HG03139 (cell line): Measurements from ENCODE around the gene C4orf54.

Experiments used
- ATAC-seq: cut with Tn5 transposase; IDR thresholded peaks from one replicate; pipeline ENCODE4 v1.9.1; 2021; ENCODE audit not compliant: unreplicated experiment

Gene C4orf54

DNA sequence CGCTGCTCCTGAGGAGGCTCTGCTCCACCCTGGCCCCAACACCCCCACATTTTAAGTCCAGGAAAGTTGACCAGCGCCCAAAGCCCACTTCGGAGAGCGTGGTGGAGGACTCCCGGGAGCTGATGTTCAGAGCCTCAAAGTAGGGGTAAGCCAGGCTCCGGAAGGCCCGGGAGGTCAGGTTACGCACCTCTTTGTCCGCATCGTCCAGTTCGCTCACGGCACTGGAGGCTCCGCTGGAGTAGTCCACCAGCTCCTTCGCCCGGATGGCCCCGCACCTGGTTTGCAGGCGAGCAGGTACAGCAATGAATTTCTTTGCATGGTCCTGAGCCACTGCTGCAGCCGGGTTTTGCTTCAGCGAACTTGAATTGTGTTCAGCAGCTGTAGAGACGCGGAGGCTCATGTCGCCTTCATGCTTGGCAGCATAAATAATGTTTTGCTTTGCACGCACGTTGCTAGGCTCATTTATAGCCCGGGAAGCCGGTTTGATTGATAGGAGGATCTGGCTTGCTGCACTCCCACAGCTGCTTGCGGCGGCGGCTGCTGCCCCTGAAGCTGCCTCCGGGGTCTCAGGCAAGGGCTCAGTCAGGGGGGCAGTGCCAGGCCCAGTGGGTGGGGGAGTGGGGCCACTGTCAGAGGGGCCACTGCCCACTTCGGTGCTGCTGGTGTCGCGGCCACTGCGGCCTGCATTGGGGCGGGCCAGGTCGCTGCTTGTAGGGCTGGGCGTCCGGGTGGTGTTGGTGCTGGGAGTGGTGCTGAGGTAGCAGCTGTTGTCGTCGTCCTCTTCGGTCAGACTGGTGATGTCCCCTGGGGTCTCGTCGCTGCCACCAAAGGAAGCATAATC is 4.8 kb downstream of the C4orf54 start:
- ATAC-seq: no peak

DNA sequence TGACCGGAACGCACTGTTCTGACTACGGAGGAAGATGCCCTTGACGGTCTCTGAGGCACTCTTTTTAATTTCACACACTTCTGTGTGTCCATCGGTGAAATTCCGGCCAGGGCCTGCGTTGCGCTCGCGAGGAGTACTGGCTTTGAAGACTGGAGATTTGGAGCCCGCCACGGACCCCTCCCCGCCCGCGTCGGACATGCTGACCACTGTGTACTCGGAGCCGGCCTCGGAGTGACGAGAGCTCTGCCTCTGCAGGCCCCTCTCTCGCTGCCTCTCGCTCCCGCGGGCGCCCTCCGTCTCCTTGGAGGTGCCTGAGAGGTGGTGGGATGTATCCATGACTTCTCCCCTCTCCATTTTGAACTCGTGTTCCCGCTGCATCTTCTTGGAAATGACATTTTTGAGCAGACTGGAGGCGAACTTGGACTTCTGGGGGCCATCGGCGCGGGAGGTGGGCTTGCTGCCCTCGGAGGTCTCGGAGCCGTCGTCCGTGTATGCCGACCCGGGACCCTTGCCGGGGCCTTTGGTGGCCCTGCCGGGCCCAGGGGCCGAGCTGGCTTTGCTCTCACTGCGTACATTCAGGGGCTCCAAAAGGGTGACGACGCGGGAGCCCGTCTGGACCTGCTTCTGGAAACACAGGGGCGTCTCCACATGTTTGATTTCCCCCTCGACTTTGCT is 5.7 kb downstream of the C4orf54 start:
- no peak for ATAC-seq

DNA sequence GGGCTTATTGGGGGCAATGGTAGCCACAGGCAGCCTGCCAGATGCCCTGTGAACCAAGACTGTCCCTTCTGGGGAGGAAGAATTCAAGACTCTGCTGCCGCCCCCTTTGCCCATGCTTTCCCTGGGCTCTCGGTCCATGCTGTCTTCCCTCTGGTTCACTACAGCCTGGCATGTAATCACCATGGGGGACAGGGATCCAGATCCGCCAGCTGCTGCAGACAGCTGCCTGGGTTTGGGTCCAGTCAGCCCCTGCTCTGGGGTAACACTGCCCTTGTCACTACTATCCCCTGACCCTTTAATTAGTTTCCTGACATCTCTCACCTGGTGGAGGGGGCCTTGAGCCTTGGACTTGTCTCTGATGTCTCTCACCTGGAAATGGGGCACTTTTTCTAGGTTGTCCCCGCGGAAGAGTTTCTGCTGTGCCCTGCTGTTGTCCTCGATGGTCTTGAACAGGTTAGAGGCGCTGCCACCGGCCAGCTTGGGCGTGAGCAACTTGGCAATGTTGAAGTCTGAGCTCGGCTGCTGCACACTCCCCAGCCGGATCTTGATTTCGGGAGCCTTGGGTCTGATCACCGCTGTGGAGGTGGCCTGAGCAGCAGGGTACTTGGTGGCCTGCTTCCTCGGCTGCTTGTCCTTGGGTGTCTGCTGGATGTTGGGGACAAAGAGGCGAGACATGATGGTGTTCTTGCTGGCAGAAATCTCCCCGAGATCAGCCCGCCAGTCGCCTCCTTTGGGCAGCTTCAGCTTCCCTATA is 6.4 kb downstream of the C4orf54 start:
- ATAC-seq: no peak

DNA sequence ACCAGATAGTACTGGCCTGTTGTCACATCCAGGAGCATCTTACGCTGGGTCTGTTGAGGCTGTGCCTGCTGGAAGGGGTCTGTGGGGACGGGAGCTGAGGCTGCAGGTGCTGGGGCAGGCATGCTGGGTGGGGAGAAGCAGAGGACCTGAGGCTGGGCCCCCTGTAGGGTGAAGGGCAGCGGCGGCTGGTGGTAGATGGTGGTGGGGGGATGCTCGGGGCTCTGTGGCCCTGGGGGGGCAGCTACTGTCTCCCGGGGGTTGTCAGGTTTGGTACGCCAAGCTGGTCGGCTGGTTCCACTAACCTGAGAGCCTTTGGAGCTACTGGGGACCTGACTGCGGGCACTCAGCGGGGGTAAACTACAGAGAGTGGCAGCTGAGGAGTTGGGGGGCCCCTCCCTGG is 7.8 kb downstream of the C4orf54 start:
- ATAC-seq: no peak

DNA sequence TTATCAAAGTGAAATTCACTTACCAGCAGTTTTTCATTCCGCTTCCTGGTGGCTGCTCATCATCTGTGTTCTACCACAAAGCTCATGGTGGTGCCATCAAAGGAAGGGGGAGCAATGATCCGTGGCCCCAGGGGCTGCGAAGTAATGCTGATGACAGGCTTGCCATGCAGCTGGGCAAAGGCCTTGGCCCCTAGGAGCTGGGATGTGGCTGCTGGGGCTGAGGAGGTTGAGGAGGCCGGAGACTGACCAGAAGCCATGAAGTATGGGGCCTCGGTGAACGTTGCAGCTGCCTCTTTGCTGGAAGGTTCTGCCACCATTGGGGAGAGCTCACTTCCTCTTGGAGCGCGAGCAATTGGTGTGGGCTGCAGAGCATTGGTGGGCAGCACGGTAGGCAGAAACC is 8.4 kb downstream of the C4orf54 start:
- ATAC-seq: no peak

DNA sequence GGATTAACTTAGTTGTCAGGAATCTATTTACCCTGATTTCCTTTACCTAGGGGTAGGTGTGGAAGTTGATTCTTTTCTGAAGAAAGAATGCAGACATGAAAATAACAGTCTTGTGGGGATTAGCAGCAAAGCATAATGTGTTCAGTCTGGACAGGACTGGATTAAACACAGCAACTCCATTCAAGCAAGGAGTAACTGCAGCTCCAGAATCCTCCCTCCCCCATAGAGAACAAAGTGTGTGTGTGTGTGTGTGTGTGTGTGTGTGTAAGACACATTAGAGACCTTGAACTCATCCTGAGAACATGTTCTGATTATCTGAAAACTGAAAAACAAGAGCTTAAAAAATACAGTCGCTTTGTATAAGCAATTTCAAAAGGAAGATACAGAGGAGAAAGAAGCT is 9.3 kb downstream of the C4orf54 start:
- ATAC-seq: no peak

DNA sequence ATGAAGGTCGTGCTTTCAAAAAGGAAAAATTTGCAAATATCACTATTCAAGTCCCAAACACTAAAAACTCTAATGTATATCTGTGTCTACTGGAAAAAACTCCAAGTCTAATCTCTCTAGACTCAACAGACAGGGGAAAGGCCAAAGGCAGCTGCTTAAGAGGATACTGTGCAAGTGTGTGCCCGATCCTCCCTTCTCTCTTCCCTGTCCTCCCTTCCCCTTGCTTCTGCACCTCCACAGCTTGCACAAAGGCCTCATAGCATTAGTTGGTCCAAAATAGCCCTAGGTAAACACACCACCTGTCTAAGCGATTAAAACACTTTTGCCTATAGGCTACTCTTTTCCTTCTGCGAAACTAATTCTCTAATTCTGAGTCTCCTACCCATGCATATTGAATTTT is 10.6 kb downstream of the C4orf54 start:
- ATAC-seq: no peak

DNA sequence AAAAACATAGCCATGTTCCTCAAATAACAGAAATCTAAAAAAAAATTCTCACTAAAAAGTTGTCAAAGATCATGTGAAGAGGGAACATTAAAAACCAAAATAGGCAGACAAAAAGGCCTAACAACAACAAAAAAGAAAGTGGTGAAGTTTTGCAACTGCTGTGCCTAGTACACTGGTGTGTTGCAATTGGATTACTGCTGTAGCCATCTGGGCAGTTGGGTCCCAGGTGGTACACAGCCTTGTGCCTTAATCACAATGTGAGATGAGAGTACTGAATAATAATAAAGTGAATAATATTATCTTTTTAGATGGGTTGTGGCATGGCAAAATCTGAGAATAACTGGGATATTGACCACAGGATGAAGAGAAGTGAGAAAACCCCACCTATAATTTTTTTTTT is 12.0 kb downstream of the C4orf54 start:
- no peak for ATAC-seq

DNA sequence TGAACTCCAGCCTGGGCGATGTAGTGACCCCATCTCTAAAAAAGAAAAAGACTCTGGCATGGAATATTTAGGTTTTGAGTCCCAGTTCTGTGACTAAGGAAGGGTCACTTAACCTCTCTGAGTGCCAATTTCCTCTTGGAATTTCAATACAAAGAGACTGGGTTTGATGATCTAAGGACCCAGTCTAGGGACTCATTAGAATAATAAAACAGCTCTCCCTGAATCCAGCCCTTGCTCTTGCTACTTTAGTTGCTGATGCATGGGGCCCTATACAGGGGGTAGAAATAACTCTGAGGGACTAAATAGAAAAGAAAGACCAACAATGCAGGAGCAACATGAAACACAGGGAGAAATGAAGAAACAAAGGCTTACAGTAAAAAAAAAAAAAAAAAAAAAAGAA is 12.6 kb downstream of the C4orf54 start:
- ATAC-seq: no peak

DNA sequence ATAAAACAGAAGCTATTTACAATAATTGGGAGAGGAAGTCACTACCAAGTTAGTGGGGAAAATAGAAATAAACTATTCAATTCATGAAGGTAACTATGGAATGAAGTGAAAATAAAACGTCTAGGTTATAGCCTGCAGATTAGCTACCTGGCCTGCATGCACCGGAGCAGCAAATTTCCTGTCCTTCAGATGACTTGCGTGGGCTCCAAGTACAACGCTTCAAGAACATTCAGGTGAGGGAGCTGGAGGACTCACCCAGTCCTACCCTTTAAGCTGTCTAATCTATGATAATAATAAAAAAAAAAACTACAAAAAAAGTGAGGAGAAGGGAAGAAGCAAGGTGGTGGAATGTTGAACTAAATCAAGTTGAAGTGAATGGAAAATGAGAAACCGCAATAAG is 13.2 kb downstream of the C4orf54 start:
- ATAC-seq: no peak

DNA sequence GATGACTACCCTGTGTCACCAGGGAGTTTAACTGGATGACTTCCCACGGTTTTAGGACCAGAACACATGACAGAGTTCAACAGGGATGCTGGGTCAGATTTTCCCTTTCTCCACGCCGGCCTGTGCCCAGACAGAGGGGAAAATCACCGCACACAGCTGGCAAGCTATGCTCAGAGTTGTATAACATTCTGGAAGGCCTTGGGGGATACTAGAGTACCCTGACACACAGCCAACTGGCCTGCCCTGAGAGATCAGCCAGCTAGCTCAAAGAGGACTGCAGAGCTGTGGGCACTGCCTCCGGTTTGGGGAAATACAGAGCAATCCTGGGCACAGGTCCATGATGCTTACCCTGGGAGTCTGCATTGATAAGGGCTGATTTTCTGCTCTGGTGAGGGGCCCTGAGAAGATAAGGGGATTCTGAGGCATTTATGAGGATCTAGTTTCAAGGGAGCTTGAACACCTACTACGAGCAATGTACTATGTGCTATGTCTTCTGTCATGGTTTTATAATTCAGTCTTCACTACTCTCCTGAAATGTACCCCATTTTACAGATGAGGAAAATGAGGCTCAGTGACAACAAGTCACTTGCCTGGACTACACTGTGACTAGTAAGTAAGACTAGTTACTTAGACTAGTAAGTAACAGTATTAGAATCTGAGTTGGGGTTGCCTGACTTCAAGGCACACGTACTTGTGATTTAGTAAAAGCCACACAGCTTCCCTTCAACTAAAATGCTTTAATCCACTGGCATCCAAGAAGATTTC is 14.7 kb downstream of the C4orf54 start:
- ATAC-seq: no peak

DNA sequence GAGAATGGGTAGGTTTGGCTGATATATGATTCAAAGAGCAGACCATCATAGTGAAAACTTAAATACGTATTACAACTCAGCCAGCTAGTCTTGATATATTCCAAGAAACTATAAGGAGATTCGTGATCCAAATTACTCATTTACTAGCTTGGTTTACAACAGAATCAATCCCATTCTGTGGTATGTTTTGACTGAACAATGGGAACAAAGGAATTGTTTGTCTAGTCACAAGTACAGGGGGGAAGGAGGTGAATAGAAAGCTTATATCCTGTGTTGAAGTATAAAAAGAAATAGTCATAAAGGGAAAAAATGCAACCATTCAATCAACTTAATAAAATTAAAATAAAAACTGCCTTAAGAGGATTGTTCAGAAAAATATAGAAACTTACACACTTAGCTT is 17.0 kb downstream of the C4orf54 start:
- ATAC-seq: no peak

DNA sequence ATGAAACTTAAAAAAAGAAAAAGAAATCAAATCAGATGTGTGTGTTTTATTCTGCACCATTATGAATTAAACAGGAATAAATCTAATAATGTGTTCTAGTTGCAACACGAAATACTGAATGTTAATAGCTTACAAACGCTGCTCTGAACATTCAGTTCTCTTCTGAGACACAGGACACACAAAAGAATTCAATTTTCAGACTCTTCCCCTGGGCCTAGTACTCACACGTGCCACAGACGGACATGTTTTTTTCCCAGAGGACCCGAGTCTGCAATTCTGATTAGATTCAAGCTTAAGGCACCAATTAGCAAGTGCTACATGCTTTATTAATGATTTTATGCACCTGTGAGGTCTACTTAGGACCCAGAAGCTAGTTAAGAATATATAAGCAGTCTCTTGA is 20.5 kb downstream of the C4orf54 start:
- no peak for ATAC-seq

DNA sequence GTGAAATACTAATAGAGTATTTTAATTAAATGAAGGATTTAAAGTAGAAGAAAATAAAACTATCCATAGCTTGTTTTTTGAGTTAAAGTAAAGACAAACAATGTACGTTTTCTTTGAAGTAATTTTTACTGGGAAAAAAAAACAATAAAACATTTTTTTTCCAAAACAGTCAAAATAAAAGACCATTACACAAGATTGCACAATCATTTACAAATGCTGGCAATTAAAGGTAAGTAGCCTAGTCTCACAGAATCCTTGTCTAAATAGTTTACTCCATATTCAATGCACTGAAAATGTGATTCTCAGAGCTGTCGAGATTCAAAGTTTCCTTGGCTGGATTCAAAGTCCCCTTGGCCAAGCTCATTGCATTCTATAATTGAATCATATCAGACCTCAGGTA is 21.2 kb downstream of the C4orf54 start:
- no peak for ATAC-seq

DNA sequence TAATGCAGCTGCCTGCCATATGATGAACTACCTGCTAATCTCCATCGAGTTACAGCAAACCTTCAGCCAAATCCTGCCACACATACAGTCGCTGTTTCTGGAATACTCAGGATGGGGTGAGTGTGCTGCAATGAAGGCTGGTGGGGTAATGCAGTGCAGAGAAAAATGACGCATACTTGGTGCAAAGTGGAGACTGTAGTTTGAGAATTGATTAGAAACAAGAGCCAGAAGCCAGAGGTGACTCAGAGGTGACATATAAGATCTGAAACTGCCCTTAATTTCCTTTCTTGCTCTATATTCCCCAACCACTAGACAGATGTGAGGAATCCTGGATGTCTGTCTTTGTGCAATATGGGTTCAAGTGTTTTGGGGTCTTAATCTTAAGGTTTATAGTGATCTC is 22.0 kb downstream of the C4orf54 start:
- no peak for ATAC-seq

DNA sequence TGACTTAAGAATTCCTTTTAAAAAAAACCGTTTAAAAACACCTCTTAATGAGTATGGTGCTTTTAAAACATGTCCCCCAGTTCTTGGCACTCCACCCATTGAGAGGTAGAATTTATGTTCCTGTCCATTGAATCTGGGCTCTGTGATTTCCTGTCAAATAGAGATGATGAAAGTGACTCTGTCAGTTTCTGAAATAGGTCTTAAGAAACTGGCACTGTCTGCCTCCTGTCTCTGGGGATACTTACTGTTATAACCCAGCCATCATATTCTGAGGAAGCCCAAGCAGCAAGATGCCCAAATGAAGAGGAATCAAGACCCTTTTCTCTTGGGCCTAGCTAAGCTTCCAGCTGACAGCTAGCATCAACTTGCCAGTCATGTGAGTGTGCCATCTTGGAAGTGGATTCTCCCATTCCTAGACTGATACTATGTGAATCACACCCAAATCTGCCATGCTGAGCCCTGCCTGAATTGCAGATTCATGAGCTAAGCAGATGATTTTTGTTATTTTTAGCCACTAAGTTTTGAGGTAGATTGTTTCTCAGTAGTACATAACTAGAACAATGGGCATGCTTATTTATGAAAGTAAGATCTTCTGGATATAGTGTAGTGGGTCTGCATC is 22.8 kb downstream of the C4orf54 start:
- ATAC-seq: no peak

DNA sequence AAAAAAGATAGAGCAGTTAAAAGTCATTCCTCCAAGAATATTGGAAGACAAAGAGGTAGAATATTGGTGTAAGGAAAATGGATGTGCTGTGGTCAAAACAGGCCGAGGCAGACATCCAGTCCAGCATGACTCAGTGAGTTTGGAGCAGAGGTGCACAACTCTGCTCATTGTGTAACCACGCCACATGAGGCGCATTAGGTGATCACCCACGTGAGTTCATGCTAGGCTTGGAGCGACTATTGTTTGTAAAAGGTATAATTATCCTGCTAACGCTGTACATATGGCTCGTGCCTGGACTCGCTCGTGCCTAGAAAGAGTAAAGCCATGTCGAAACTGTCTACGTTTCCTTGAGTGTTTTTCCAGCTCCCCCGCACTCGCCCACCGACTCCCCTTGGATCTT is 23.9 kb downstream of the C4orf54 start:
- ATAC-seq: no peak

DNA sequence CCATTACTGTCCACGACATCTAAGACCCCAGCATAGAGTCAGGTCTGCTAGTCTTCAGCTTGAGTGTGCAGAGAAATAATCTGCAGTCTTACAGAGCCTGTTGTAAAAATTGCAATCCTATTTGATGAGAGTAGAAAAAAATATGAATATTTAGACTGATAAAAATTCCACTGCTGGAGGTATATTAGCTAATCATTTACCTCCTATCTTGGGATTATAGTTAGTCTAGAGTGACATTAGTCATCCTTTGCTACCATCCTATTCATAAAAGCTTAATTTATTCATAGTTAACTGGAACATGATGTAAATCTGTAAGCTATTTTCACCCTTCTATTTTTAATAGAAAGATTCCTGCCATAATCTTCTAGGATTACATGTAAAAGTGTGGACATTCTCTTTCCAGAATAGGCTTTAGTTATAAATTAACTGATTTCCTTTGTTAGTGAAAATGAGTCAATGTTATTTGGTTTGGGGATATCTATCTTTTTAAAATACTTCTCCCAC is 26.7 kb downstream of the C4orf54 start:
- no peak for ATAC-seq

DNA sequence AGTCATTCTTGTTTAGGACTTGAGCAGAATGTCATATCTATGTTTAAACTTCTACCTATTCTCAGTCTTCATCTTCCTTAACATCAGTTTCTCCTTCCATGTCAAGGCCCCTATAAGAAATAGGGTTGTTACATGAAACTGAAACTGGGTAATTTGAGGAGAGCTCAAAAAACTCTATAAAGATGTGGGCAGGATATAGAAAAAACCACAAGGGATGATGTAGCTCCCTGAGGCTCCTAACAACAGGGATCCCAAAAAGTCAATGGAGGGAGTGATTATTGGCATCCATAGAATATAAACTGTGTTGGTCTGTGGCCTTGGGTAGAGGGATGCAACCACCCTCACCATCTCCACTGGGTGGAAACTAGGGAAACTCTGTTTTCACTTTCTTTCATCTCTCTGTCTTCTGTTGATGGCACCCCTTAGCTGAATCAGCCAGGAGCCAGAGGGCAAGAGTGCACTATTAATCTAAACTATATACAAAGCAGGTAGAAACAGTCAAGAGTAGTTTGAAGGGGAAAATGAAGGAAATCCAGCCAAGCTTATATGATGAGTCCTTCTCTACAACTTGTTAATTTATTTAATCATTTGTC is 27.6 kb downstream of the C4orf54 start:
- ATAC-seq: no peak

DNA sequence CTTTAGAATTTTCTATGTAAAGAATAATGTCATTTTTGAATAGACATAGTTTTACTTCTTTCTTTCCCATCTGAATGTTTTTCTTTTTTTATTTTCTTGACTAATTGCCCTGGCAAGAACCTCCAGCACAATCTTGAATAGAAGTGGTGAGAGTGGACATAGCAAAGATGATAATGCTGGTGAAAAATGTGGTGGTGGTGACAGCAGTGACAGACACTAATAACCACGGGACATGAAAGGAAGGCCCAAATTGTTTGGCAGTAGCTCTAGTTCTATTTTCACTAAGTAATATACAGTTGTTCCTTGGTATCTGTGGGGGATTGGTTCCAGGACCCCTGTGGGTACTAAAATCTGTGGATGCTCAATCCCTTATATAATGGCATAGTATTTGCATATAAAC is 29.6 kb downstream of the C4orf54 start:
- ATAC-seq: no peak
